AG09319 (cell line): ENCODE measurements around the gene DDX20.
"Not testable (repeated sequence)": the region's sequence is repeated elsewhere in the genome, so short reads cannot be mapped to it uniquely, and the experiment has no call there.

ENCODE experiments used
- DNase-seq: peaks from one replicate; pipeline ENCODE4 v3.0.0-alpha.2; 2010; ENCODE audit warnings: low read depth; ENCODE audit errors: extremely low read depth
- CTCF ChIP-seq: IDR thresholded peaks from 2 replicates; pipeline ENCODE4 v1.5.1; 2011; ENCODE audit warnings: low read depth, mild to moderate bottlenecking, inconsistent platforms, low read length, moderate library complexity

The DDX20 gene

GRCh38 chr1:111789666-111790316 lies 34.1 kb downstream of the DDX20 start:
- peak; percentile 41 for DNase-seq
- TF ChIP-seq CTCF: no peak; the same call in 1 of the 2 replicates

- no peak for DNase-seq
- TF ChIP-seq CTCF: no peak
Measured at GRCh38 chr1:111791776-111792175, 36.1 kb downstream of the DDX20 start.

GRCh38 chr1:111792249-111792648 lies 36.5 kb downstream of the DDX20 start:
- no peak for DNase-seq
- TF ChIP-seq CTCF: no peak

- DNase-seq: no peak
- no peak for TF ChIP-seq CTCF
Measured at GRCh38 chr1:111793923-111794322, 38.2 kb downstream of the DDX20 start.

- TF ChIP-seq CTCF: no peak
Measured at GRCh38 chr1:111795401-111795800, 39.7 kb downstream of the DDX20 start.

GRCh38 chr1:111798580-111798979 lies 42.9 kb downstream of the DDX20 start:
- no peak for DNase-seq
- no peak for TF ChIP-seq CTCF

More at GRCh38 chr1:111795401-111795800, 39.7 kb downstream of the DDX20 start:
- no peak for DNase-seq

- not testable (repeated sequence) for DNase-seq
Measured at GRCh38 chr1:111799722-111800121, 44.0 kb downstream of the DDX20 start.
